Measurements from ENCODE around the gene PRPF19.

Gene PRPF19

GRCh38 chr11:60855726-60856633, 50.4 kb downstream of the PRPF19 start, which contains the start of gene PTGDR2:
PTGDR2 (minus strand) TSS chr11:60855950; CDS start chr11:60853722, 2,228 bp downstream.
- DNase-seq, result no peak

GRCh38 chr11:60854847-60855725, 51.3 kb downstream of the PRPF19 start:
- no peak for DNase-seq

- DNase-seq, result no peak
Measured at GRCh38 chr11:60854140-60854846, 52.1 kb downstream of the PRPF19 start.

GRCh38 chr11:60852982-60853950, 53.1 kb downstream of the PRPF19 start:
- no peak for DNase-seq

GRCh38 chr11:60852117-60852981, 54.0 kb downstream of the PRPF19 start:
- no peak for DNase-seq

GRCh38 chr11:60851327-60852104, 54.9 kb downstream of the PRPF19 start:
- DNase-seq, result no peak

GRCh38 chr11:60849641-60850520, 56.5 kb downstream of the PRPF19 start:
- DNase-seq, result no peak

- no peak for DNase-seq
Measured at GRCh38 chr11:60848714-60849151, 57.7 kb downstream of the PRPF19 start.

GRCh38 chr11:60847896-60848295, 58.5 kb downstream of the PRPF19 start:
- DNase-seq, result no peak

- no peak for DNase-seq
Measured at GRCh38 chr11:60847281-60847680, 59.1 kb downstream of the PRPF19 start.

- DNase-seq, result no peak
Measured at GRCh38 chr11:60845338-60845737, 61.0 kb downstream of the PRPF19 start.

- no peak for DNase-seq
Measured at GRCh38 chr11:60844870-60845221, 61.5 kb downstream of the PRPF19 start.

- DNase-seq, result no peak
Measured at GRCh38 chr11:60844045-60844869, 62.1 kb downstream of the PRPF19 start.

GRCh38 chr11:60842668-60843600, 63.5 kb downstream of the PRPF19 start:
- no peak for DNase-seq

GRCh38 chr11:60841797-60842667, 64.4 kb downstream of the PRPF19 start, which contains the start of gene CCDC86:
CCDC86 (plus strand) TSS chr11:60842113; CDS start chr11:60842125, 12 bp downstream.
- DNase-seq, result peak; percentile 96

Data from fibroblast of skin of right quadriceps (primary cell).